ENCODE results near the gene SLC45A1.

The SLC45A1 gene

DNA sequence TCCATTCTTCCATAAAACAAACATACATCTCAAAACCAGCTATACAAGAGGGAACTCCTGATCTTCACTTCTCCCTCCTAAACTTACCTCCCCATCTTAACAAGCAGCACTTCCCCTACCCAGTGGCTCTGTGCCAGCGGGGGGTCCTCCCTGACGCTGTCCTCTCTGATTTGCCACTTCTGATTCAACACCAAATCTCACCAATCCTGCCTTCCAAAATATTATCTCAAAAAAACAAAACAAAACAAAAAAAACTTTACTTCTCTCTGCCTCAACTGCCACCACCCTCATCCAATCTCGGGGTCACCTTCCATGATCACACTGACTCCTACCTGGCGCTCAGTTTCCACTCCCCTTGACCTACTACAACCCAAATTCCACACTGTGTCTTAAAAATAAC lies 72.8 kb downstream of the SLC45A1 start:
- Histone ChIP-seq H3K4me3 (no peak overlapping the region), H3K27ac (no peak overlapping the region)
- no peak for DNase-seq (ENCODE audit: low spot score)
- no peak for TF ChIP-seq CTCF (IDR thresholded peaks at IDR 0.05)

DNA sequence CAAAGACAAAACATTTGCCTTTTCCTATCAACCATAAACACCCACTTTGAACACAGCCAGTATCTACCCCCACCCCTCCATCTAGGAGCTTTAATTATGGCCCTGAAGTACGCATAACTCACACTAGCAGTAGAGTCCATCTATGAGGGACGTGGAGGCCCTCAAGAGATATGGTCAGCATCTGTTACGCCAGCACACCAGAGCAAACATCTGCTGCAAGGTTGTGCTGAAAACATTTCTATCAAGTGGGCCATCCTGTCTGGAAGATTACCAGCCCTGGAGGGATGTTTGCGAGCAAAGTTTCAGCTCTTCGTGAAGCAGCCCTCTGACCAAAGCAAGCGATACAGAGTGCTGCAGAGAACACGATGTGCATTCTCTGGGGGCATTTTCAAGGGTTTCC lies 74.6 kb downstream of the SLC45A1 start:
- no peak for TF ChIP-seq CTCF (IDR thresholded peaks at IDR 0.05)
- H3K27ac ChIP-seq, result peak overlapping the region in 1 of 2 donors; percentile 41

More for the DNA sequence above, 74.6 kb downstream of the SLC45A1 start:
- no peak for DNase-seq (ENCODE audit: low spot score)
- no peak overlapping the region for H3K4me3 ChIP-seq
